Fibroblast of upper back skin (primary cell): ENCODE measurements around the gene UGT1A1.

Experiments
- DNase-seq: peaks from one replicate; pipeline ENCODE4 v3.0.0-alpha.2; 2013

UGT1A1 gene

GRCh38 chr2:233818639-233819621 is 58.9 kb downstream of the UGT1A1 start:
- no peak for DNase-seq

DNA sequence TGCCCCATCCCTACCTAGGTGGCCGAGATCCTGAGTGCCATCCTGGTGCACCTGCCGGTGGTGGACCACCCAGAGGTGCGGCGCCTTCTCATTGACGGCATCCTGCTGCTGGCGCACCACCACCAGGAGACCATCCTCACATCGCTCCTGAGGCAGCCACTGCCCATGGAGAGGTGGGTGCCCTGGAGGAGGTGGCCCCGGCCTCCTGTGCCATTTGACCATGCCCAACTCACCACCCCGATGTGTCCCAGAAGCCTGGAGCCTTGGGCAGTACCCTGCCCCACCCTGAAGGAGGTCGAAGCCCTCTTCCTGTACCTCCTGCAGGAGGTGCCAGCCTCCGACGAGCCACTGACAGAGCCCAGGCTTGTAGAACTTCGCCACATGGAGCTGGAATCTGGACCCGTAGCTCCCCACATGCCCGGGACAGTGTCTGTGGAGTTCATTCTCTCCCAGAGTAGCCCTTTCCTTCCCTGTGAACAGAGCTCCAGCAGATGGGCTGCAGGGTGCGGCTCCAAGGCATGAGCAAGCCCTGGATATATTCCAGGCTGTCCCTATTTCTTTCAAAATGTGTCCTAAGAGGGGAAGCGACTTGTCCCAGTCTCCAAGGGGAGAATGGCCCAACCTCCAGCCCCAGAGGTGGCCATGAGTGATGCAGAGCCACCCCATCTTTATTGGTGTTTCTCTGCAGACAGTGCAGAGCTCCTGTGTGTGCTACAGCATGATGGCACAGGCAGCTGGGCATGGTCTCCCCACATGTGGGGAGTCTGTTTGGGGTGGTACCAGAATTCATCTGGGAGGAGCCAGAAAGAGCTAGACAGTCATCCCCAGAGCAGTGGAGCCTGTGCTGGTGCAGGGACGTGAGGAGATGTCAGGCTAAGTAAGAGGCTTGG is 60.1 kb downstream of the UGT1A1 start:
- no peak for DNase-seq

DNA sequence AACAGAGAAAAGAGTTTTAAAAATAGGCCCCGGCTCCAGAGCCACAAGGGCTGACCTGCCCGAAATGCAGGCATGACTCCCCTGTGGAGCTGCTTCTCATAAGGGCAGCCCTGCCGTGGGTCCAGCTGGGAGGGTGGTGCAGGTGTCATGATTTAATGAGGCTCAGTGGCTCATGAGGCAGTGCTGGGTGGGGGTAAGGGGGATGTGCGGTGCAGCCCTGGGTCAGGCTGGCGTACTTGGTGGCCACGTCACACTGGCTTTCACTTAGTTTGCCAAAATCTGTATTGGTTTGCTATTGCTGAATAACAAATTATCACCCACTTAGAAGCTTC is 60.7 kb downstream of the UGT1A1 start:
- DNase-seq = no peak

GRCh38 chr2:233821196-233821595 is 61.1 kb downstream of the UGT1A1 start:
- no peak for DNase-seq

DNA sequence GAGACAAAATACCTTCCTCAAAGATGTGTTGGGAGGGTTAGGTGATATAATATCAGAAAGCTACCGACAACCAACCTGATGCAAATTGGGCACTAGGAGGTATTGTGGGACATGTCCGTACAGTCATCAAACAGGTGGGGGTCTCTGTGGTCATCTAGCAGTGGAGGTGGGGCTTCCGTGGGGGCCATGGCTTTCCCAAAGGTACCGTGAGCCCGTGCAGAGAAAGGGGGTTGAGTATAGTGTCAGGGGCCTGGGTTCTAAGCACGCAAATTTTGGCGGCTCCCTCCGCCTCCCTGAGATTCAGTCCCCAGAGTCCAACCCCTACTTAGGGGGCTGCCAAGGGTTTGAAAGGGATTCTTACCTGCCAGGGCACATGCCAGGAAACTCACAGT is 61.6 kb downstream of the UGT1A1 start:
- no peak for DNase-seq

DNA sequence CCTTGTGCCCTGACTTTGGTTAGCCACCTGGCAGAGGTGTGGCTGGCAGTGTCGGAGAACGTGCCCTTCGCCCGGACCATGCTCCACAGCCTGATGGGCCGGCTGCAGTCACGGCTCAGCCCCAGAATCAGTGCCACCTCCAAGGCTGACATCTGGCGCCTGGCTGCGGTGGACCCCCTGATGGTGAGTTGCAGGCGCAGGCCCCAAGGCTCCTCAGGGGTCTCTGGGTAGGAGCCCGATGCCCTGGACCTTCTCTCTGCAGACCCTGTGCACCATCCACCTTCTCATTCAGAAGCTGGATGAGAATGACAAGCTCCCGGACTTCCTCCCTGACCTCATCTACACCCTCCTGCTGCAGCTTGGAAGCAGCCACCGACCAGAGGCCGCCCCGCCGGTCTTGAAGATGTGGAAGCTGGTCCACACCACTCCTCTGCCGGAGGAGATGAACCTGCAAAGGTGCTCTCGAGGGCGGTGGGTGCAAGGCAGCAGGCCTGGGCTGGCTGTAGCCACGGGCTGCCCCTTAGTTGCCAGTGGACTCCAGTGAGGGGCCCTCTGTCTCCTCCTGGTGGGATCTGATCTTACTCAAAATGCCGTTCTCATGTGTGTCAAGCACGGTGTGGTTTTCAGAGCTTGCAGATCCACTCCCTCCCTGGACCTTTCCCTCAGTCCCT is 62.2 kb downstream of the UGT1A1 start:
- DNase-seq = no peak
